ENCODE data around the gene IL2RA. TPM values are rescaled to one million over a fixed set of nuclear protein-coding genes. Genes with fewer than 3 reads are reported as not detected.

IL2RA gene
- total and polyA plus RNA-seq, 10 of the 15 experiments (the other 5 are each of a cell fraction or from before 2014, with no cell fraction given): 2.2 to 6.0 (median 4.9) TPM

DNA sequence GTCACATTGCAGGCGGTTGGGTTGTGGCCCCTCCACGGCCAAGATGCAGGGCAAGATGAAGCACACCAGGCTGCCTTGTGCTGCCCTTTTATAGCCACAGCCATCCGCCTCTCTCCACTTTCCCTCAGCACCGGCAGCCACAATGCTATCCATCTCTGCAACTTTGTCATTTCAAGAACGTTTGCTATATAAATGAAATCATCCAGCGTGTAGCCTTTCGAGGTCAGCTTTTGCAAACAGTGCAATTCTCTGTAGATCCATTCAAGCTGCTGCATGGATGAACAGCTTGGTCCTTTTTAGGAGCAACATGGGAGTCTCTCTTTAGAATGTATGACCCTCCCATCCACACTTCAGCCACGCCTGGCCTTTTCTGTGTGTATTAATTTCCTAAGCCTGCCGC, 78.4 kb downstream of the IL2RA start:
- H3K36me3 ChIP-seq (ENCODE audit: control insufficient read depth in 2 of 2, insufficient read depth in 2 of 2, low read length in 1 of 2): no peaks in the 10 kb centered on the region
- ChIA-PET POLR2A (no interaction called here), RAD21 (ENCODE audit: unreplicated experiment) (interaction anchor here (0.5 kb wide), 1 partner anchor 33 kb away, joined by 3 read pairs; no protein-coding TSS in a partner anchor), CTCF (interaction anchor here (0.9 to 1.1 kb wide), 2 partner anchors 30 to 103 kb away, joined by 3 read pairs; no protein-coding TSS in a partner anchor), SMC1A (ENCODE audit: uncharacterized antibody, unreplicated experiment) (no interaction called here)
- no peaks in the 10 kb centered on the region for H3K4me1 ChIP-seq (ENCODE audit: control insufficient read depth, insufficient read depth, low read length)
- no peaks in the 10 kb centered on the region for H3K79me2 ChIP-seq (ENCODE audit: control insufficient read depth, insufficient read depth, low read length)
- H3K4me3 ChIP-seq: no peak overlapping the region
- DNase-seq (ENCODE audit: low read depth, low spot score): no peak
- in situ Hi-C loops (cut with MboI) (no loop called here), intact Hi-C loops (cut with micrococcal nuclease; ENCODE audit: unreplicated experiment) (no loop called here)
- no peak for ATAC-seq
- BruUV-seq (replicated peaks): no TSS peak
- H4K20me1 ChIP-seq (ENCODE audit: control insufficient read depth, insufficient read depth): no peaks in the 10 kb centered on the region
- no peak overlapping the region for H3K4me2 ChIP-seq (ENCODE audit: control insufficient read depth, insufficient read depth)
- FAIRE-seq: no peak
- H3K9me3 ChIP-seq (replicated peaks; ENCODE audit: control insufficient read depth, insufficient read depth, low read length): no peaks in the 10 kb centered on the region; the same call in 2 of the 3 replicates
- WGBS (ENCODE audit: insufficient coverage, insufficient replicate concordance, low lambda C conversion rate, missing lambda C conversion rate): 39% methylated on average over 9 of the region's 9 CpGs
- no peak overlapping the region for H3K9ac ChIP-seq (ENCODE audit: control insufficient read depth, insufficient read depth, low read length)
- H3K27me3 ChIP-seq (replicated peaks in 1 of 2; ENCODE audit: control insufficient read depth in 2 of 2, insufficient read depth in 2 of 2, low read length in 1 of 2): no peaks in the 10 kb centered on the region; a peak in 1 of 4 replicates
- H2AFZ ChIP-seq (ENCODE audit: control insufficient read depth, low read depth, low read length): no peak overlapping the region
- no peak overlapping the region for H3K27ac ChIP-seq (ENCODE audit: control insufficient read depth, insufficient read depth)
- TF ChIP-seq HCFC1 (IDR thresholded peaks at IDR 0.05; ENCODE audit: low read length): no peak
- TF ChIP-seq, protein P1, sequence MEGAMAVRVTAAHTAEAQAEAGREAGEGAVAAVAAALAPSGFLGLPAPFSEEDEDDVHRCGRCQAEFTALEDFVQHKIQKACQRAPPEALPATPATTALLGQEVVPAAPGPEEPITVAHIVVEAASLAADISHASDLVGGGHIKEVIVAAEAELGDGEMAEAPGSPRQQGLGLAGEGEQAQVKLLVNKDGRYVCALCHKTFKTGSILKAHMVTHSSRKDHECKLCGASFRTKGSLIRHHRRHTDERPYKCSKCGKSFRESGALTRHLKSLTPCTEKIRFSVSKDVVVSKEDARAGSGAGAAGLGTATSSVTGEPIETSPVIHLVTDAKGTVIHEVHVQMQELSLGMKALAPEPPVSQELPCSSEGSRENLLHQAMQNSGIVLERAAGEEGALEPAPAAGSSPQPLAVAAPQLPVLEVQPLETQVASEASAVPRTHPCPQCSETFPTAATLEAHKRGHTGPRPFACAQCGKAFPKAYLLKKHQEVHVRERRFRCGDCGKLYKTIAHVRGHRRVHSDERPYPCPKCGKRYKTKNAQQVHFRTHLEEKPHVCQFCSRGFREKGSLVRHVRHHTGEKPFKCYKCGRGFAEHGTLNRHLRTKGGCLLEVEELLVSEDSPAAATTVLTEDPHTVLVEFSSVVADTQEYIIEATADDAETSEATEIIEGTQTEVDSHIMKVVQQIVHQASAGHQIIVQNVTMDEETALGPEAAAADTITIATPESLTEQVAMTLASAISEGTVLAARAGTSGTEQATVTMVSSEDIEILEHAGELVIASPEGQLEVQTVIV (IDR thresholded peaks at IDR 0.05; ENCODE audit: borderline replicate concordance, partially characterized antibody): no peak
- no peak for TF ChIP-seq CREM (IDR thresholded peaks at IDR 0.05; ENCODE audit: low read depth)
- TF ChIP-seq YBX1 (IDR thresholded peaks at IDR 0.05): no peak
- no peak for TF ChIP-seq SUZ12 (IDR thresholded peaks at IDR 0.05; ENCODE audit: unreplicated experiment)
- TF ChIP-seq TCF3 (IDR thresholded peaks at IDR 0.05; ENCODE audit: borderline replicate concordance, insufficient read depth, low read depth, low read length): no peak
- TF ChIP-seq, protein P2, sequence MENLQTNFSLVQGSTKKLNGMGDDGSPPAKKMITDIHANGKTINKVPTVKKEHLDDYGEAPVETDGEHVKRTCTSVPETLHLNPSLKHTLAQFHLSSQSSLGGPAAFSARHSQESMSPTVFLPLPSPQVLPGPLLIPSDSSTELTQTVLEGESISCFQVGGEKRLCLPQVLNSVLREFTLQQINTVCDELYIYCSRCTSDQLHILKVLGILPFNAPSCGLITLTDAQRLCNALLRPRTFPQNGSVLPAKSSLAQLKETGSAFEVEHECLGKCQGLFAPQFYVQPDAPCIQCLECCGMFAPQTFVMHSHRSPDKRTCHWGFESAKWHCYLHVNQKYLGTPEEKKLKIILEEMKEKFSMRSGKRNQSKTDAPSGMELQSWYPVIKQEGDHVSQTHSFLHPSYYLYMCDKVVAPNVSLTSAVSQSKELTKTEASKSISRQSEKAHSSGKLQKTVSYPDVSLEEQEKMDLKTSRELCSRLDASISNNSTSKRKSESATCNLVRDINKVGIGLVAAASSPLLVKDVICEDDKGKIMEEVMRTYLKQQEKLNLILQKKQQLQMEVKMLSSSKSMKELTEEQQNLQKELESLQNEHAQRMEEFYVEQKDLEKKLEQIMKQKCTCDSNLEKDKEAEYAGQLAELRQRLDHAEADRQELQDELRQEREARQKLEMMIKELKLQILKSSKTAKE (IDR thresholded peaks at IDR 0.05; ENCODE audit: low read depth, poor library complexity, severe bottlenecking): no peak
- TF ChIP-seq, protein P3, sequence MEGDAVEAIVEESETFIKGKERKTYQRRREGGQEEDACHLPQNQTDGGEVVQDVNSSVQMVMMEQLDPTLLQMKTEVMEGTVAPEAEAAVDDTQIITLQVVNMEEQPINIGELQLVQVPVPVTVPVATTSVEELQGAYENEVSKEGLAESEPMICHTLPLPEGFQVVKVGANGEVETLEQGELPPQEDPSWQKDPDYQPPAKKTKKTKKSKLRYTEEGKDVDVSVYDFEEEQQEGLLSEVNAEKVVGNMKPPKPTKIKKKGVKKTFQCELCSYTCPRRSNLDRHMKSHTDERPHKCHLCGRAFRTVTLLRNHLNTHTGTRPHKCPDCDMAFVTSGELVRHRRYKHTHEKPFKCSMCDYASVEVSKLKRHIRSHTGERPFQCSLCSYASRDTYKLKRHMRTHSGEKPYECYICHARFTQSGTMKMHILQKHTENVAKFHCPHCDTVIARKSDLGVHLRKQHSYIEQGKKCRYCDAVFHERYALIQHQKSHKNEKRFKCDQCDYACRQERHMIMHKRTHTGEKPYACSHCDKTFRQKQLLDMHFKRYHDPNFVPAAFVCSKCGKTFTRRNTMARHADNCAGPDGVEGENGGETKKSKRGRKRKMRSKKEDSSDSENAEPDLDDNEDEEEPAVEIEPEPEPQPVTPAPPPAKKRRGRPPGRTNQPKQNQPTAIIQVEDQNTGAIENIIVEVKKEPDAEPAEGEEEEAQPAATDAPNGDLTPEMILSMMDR (IDR thresholded peaks at IDR 0.05 in 2 of 3, conservative IDR thresholded peaks at IDR 0.05 in 1 of 3; ENCODE audit: control insufficient read depth in 2 of 3, extremely low read depth in 1 of 3, insufficient read depth in 1 of 3, low read depth in 3 of 3, low read length in 3 of 3): no peak
- TF ChIP-seq POLR2AphosphoS5 (IDR thresholded peaks at IDR 0.05; ENCODE audit: low read length): no peak
- TF ChIP-seq KAT2A (conservative IDR thresholded peaks at IDR 0.05; ENCODE audit: control insufficient read depth, low read depth, low read length): no peak
- TF ChIP-seq SPI1 (IDR thresholded peaks at IDR 0.05; ENCODE audit: borderline replicate concordance, insufficient read depth, low read depth, low read length): no peak
- TF ChIP-seq, protein P4, sequence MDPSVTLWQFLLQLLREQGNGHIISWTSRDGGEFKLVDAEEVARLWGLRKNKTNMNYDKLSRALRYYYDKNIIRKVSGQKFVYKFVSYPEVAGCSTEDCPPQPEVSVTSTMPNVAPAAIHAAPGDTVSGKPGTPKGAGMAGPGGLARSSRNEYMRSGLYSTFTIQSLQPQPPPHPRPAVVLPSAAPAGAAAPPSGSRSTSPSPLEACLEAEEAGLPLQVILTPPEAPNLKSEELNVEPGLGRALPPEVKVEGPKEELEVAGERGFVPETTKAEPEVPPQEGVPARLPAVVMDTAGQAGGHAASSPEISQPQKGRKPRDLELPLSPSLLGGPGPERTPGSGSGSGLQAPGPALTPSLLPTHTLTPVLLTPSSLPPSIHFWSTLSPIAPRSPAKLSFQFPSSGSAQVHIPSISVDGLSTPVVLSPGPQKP (IDR thresholded peaks at IDR 0.05; ENCODE audit: low read depth, low read length): no peak
- TF ChIP-seq SREBF2 (IDR thresholded peaks at IDR 0.05; ENCODE audit: low read length): no peak
- TF ChIP-seq ZNF24 (IDR thresholded peaks at IDR 0.05): no peak
- TF ChIP-seq ZSCAN29 (IDR thresholded peaks at IDR 0.05): no peak
- TF ChIP-seq ZNF274 (IDR thresholded peaks at IDR 0.05; ENCODE audit: insufficient read depth, insufficient read length): no peak
